GM18505 (cell line): Measurements from ENCODE around the gene RASA1.

Experiments used
- ATAC-seq: cut with Tn5 transposase; IDR thresholded peaks from one replicate; pipeline ENCODE4 v1.9.1; 2021; ENCODE audit not compliant: unreplicated experiment
- POLR2A ChIP-seq: IDR thresholded peaks from 4 replicates; pipeline ENCODE4 v1.6.1; 2011; ENCODE audit warnings: borderline replicate concordance; ENCODE audit not compliant: insufficient read depth, insufficient read length; ENCODE audit errors: extremely low read depth

Gene RASA1

DNA sequence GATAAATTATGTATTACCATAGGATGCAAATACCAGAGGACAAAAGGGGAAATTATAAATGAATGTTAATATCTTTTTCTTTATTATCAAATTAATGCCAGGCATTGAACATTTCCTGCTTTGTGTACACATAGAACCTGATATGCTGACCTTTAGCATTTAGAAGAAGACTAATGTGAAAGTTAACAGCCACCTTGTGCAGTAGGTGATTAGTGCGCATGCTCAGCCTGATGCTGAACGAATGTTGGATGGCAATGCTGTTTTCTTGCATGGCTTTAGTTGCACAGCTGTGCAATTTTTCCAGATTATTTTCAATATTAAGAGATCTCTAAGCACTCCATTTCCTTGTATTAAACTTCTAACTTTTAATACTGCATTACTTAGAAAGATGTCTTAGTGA, 99.6 kb downstream of the RASA1 start:
- ATAC-seq = no peak
- TF ChIP-seq POLR2A = no peak

DNA sequence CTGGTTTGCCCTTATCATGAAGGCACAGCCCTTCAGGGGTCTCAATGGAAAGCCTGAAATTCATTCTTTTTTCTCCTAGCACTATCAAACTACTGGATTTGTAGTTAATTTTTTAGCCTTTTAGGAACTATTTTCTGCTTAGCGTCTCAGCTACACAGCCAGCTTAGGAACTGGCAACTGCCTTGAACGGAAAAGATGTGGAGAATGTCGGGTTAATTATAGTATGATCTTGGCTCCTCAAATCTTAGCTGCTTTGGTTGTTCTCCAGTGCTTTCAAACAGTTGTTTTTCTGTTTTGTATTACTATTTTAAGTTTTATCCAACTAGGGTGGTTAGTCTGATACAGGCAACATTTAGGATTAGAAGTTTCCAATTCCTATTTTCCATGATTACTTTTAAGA, 100.9 kb downstream of the RASA1 start:
- no peak for TF ChIP-seq POLR2A
- no peak for ATAC-seq

DNA sequence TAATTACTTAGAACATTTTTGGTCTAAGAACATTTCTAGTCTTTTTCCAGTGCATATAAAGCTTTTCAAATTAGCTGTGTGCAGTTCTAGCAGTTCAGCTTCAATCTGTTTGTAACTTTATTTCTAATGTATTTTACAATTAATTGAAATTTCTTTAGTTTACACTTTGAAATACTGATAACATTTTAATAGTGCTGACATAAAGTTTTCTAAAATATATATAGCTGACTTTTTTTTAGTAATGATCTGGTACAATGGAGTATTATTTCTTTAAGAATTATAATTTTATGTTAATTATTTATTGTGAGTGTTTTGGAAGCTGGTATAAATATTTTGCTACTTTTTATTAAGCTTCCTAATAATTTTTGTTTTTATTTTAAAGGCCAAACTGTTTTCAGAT, 101.7 kb downstream of the RASA1 start:
- TF ChIP-seq POLR2A = no peak
- ATAC-seq = no peak

DNA sequence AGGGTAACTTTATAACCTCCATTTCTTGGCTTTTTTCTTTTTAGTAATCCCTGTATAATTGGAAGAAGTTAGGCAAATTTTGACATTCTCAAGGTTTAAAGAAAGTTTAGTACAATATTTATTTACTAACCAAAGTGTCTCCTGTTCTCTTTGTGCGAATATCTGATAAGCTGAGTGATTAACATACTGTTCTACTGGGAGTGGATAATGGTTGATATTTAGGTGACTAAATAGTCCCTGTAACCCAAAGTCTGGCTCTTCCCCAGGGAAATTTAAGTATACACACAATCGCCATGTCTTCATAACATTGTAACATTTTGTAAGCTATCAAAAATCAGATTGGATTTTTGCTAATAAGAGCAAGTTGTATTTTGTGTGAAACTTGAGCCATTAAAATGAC, 105.0 kb downstream of the RASA1 start:
- no peak for ATAC-seq

DNA sequence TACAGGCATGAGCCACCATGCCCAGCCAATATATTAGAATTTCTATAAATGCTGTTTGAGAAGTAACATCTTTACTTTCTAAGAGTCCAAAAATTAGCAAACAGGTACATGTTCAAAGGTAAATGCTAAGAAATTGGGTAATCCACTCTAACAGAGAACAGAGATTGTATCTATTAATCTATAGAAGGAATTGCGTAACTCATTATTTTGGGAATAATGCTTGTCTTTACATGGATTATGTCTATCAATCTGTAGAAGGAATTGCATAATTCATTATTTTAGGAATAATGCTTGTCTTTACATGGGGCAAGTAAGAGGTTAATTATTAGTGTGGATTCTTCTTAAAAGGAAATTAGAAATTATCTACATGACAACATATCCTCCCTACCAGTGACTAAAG, 114.5 kb downstream of the RASA1 start:
- ATAC-seq = no peak
- TF ChIP-seq POLR2A = no peak

More for the DNA sequence above, 105.0 kb downstream of the RASA1 start:
- TF ChIP-seq POLR2A = no peak

DNA sequence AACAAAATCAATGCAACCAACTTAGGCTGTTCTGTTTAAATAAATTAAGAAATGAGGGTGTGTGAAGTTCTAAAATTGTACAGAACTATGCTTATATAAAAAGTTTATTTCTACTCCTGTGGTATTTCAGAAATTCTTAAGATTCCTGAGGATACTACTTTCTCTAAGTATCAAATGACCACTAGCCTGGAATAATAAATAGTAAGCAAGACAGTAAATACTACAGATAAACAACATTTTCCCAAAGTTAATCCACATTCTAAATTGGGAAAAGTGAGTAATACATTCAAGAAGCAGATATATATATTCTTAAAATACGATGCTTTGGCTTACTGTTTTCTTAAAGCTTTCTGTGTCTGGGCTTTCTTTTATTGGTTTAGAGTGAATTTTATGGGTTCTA, 115.5 kb downstream of the RASA1 start:
- no peak for ATAC-seq
- TF ChIP-seq POLR2A = no peak

DNA sequence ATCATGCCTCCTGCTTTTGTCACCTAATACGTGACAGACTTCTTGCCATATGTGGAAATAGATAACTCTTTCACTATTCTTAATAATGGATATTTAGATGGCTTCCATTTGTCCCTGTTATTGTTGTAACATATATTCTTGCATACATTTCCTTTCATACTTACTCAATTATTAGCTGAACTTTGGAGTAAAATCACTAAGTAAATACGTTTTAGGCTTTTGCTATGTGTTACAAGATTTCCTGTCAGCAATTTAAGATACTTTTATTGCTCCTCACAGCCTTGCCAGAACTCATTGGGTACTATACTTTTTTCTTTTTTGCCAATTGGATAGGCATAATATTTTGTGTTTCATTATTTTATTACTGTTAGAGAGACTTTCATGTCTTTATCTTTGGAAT, 118.1 kb downstream of the RASA1 start:
- ATAC-seq = no peak
- TF ChIP-seq POLR2A = no peak

DNA sequence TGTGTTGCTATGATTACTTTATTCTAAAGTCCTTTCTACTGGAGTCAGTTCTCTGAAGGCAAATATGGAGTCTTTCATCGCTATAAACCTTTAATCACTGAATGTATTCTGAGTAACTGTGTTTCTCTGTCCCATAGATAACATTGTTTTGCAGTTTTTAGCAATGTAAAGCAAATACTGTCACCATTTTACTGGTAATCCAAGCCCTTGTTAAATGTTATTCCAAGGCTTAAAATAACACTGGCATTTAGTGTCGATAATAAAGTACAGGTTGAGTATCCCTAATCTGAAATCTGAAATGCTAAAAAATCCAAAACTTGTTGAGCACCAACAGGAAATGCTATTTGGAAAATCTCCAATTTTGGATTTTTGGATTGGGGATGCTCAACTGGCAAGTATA, 120.4 kb downstream of the RASA1 start:
- TF ChIP-seq POLR2A = no peak
- ATAC-seq = no peak

DNA sequence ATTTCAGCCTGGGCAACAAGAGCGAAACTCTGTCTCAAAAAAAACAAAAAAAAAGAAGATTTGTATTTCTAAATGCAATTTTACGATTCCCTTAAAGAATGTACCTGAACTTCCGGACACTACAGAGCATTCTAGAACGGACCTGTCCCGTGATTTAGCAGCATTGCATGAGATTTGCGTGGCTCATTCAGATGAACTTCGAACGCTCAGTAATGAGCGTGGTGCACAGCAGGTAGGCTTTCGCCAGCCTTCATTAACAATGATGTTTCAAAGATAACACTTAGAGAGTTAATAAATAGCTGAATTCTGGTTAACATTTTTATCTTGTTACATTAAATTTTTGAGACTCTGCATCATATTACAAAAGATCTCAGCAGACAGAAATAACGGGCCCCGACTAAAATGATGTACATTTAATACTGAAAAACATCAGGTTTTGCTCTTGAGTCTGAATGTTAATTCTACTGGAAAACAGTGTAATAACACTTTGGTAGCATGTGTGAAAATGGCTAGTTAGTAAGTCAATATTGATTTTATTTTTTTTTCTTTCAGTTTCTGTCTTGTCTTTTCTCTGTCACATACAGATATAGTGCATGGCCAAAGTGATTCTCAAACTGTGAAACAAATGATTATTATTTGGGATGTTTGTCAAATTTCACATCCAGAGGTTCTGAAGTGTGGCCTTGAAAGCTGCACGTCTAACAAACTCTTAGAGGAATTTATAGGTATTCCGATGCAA, 121.8 kb downstream of the RASA1 start:
- no peak for ATAC-seq
- TF ChIP-seq POLR2A = no peak

DNA sequence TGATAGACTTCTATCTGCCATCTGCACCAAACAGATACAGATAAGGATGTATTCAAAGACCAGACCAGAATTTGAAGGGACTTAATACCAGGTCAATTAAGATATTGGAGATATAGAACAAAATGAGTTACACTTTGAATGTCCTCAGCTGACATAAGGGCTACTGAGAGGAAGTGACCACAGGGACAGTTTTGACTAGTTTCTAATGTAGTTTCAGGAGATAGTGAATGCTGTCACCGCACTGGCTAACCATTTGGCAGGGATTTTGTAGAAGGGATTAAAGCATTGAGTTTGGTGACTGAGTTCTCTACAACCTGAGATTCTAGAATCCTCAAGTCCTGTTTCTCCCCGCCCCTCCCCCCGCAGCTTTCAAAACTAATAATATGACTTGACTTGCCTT, 122.4 kb downstream of the RASA1 start:
- no peak for TF ChIP-seq POLR2A
- ATAC-seq = no peak

DNA sequence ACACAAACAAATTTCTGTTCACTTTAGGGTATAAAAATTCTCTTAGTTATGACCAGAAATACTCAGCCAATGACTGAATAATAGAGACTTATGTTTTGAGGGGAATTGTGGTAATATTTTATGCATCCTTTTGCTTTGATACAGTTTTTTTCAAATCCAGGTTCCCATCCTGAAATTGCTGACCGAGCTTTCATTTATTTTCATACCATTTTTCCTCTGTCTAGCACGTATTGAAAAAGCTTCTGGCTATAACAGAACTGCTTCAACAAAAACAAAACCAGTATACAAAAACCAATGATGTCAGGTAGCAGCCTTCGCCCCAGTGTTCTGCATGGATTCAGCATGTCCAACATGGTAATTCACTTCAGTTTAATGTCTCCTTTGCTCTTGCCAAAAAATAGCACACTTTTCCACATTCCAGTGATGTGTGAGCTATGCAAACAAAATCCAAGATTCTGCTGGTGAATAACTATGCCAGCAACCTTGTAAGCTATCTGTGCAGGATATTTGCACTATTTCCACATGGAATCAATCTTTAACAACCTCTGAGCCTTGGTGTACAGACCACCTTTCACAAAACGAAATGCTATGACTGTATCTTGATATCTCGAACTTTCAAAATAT, 123.0 kb downstream of the RASA1 start:
- ATAC-seq = no peak
- TF ChIP-seq POLR2A = no peak

DNA sequence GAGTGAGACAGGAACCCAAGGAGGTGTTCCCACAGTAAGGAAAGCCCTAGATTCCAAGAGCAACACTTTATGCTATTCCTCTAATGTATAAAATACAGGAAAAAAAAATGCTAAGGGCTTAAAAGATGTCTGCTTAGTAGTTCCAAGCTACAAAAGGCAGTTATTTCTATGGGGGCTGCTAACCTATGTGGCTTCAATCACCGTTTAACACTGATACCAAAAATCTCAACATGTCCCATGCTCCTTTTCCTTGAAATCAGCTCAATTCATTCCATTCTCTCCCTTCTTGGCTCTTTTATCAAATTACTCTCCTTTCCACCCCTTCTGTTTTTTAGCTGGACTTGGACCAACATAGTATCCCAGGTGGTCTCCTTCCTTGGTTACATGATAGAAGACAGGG, 124.5 kb downstream of the RASA1 start:
- no peak for ATAC-seq
- TF ChIP-seq POLR2A = no peak

DNA sequence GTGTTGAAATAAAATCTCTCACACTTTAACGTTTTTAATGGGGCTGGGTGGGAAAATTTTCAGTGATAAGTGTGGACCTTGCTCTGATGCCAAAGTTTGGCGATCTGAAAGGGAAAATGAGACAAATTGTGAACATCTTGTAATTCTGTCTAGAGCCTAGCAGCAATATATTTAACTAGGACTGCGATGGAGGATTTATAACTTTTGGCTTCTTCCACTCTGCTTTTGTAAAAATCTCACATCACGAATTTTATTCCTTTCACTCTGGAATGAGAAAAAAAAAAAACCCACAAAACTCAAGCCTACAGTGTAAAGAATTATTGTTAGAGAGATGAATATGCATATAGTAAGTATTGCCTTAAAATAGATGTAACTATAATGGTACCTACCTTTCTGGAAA, 125.1 kb downstream of the RASA1 start:
- no peak for ATAC-seq
- TF ChIP-seq POLR2A = no peak

DNA sequence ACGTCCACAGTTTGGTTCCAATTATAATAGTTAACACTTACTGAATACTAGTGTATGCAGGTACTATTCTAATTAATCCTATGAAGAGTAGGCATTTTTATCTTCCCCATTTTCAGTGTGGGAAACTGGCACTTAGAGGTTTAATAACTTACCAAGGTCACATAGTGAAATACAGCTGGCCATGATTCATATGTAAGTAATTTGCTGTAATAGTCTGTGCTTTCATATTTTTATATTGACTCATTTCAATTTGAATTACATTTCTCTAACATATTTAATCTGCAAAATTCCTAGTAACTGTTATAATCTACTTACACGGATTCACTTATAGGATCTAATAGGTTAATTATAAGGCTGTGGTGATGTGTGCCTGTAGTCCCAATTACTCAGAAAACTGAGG, 125.6 kb downstream of the RASA1 start:
- no peak for ATAC-seq
- no peak for TF ChIP-seq POLR2A
